Effector CD8-positive, alpha-beta T cell (primary cell): ENCODE results near the gene BCAR1.

ENCODE experiments used
- DNase-seq: peaks from one replicate; lab custom pipeline; 2025; lab: John Stamatoyannopoulos, UW

BCAR1 gene

GRCh38 chr16:75238853-75239541, 12.4 kb downstream of the BCAR1 start:
- DNase-seq = no peak

DNA sequence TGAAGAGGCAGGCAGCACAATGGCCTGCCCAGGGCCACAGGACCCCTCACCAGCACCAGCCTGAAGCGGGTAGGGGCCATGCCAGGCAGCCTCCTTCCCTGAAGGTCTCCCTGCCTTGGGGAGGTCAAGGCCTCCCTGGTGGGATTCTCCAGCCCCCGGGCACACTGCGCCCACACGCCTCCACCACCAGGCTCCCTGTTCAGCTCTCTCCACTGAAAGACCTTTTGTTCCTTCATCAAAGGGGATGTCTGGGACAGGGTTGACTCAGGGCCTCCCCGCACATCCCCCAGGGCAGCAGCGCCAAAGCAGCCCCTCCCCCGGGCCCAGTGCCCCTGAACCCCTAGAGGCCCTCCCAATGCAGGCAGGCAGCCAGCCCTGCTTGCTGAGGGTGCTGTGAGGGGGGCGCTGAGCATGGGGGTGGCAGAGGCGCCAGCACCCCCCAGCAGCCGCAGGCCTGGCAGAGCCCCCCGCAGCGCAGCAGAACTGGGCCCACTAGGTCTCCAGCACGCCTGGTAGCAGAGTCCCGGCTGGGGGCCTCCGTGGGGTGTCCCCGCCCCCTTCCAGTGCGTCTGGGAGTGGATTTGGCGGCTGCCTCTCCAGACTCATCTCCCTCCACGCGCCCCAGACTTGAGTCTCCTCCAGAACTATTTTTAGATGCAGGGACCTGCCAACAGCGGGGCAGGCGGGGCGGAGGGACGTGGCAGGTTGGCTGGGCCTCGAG, 13.1 kb downstream of the BCAR1 start:
- DNase-seq = no peak

DNA sequence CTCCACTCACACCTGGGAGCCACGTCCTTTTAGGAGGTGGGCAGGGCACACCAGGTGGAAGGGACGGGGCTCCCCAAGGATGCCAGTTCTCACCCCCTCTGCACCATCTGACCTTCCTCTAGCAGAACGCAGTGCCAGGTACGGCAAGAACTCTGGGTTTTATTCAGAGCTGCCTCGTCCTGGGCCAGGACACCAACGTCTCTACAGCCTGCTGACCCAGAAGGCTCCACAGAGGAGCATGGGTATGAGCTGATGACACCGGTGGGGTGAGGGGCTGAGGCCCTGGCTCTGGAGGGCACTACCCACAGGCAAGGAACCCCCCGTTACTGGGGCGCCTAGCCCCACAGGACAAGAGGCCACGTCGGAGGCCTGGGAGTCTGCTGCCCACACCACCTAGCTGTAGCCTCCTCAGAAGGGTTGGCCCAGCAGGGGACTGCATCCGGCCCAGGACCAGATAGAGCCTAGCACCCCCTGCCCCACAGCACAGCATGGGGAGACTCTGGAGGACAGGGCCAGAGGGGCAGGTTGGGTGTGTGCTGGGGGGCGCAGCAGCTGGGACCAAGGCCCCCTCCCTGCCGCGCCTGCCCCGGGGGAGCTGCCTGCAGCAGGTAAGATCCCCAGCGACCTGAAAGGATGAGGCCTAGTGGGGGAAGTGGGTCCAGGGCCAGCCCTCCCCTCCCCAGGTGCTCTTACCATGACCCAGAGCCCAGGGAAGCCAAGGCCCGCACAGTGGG, 13.9 kb downstream of the BCAR1 start:
- DNase-seq = no peak

DNA sequence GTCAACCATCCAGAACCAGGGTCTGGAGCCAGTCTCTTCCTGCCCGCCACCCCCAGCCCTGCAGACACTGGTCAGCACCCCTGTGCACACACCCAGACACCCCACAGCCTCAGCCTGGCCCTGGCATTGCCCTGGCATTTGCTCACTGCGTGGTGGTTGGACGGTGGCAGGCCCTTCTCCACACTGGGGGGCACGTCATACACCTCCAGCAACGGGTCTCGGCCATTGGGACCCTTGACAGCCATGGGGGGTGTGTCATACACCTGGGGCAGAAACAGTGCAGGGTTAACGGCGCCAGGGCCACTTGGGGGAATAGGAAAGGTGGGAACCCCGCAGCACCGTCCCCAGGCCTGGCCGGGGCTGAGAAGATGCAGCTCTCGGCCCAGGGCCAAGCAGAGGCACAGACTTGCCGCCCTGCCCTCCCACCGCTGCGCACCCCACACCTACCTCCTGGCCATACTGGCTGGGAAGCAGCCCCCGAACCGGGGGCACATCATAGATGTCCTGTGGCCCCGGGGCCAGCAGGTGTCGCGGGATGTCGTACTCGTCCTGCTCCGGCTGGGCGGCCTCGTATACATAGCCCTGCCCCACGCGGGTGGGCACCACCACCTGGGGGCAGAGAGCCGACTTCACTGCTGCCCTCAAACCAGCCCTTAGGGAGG, 14.6 kb downstream of the BCAR1 start:
- no peak for DNase-seq

- no peak for DNase-seq
Measured at GRCh38 chr16:75236232-75236631, 15.2 kb downstream of the BCAR1 start.

DNA sequence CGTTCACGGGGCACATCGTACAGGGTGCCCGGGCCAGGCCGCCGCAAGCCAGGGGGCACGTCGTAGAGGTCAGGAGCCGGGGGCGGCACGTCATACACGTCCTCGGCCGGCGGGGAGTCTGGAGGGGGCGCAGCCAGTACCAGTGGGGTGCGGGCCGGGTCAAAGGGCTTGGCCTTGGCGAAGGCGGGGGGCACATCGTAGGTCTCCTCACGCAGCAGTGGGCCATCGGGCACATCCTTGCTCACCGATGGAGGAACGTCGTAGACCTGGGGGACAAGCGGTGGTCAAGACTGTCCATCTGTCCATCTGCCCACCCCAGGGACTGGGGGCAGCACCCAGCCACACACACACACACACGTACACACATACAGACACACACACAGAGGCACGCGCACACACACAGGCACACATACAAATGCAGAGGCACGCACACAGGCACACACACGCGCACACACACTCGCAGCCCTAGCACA, 15.7 kb downstream of the BCAR1 start:
- DNase-seq = no peak

GRCh38 chr16:75234856-75235696, 16.3 kb downstream of the BCAR1 start:
- no peak for DNase-seq

- DNase-seq = no peak
Measured at GRCh38 chr16:75233611-75233938, 17.8 kb downstream of the BCAR1 start.

GRCh38 chr16:75231570-75231969, 19.9 kb downstream of the BCAR1 start:
- DNase-seq = no peak

DNA sequence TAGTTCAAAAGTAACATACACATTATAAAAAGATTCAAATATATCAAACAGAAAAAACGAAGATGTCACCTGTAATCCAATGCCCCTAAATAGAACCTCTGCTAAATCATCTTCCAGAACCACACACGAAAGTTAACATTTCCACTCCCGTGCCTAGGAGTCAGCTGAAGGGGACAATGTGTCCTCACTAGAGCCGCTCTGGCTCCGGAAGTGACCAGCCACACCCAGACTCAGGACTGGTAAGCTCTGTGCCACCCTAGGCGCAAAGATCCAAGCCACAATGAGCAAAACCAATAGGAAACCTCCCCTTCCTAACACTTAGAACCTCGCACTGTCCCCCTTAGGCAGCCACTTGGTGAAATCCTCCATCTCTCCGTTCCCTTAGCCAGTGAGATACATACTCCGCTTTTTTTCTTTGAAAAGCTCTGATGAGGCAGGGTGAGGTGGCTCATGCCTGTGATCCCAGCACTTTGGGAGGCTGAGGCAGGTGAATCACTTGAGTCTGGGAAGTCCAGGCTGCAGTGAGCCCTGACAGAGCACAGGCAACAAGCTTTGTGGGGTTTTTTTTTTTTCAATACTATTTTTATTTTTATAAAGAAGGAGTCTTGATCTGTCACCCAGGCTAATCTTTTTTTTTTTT, 20.8 kb downstream of the BCAR1 start:
- DNase-seq = no peak

- no peak for DNase-seq
Measured at GRCh38 chr16:75229172-75230031, 22.0 kb downstream of the BCAR1 start.

- DNase-seq = no peak
Measured at GRCh38 chr16:75228143-75228976, 23.1 kb downstream of the BCAR1 start.

DNA sequence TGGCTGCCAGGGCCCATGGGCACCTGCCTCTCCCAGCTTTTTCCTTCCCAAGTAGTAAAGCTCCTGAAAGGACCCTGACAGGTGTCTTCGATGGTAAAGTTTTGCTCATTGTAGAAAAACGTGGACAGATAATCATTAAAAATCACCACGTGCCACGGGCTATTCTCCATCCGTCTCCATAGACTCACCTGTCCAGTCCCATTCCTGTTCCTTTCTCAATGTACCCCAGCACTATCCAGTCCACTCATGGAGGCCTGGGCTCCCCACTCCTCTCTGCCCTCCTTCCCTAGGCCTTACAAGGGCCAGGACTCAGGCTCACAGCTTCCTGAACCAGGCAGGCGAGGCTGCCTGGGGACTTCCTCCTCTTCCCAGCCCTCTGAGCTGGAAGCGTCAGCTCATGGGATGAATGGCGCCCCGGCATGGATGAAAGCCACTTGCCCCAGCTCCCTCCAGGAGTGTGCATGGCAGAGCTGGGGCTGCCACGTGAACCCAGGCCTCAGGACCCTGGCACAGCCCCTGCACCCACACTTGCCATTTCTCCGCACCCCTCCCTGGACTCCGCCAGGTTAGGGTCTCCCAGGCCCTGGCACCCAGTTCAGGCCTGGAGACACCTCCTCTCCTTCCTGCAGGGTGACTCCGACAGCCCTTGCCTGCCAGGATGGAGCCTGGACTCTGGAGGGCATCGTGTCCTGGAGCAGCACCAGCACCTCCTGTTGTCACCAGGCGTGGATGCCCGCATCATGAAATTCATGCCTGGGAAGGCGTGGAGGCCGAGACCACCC, 23.9 kb downstream of the BCAR1 start:
- DNase-seq = no peak

DNA sequence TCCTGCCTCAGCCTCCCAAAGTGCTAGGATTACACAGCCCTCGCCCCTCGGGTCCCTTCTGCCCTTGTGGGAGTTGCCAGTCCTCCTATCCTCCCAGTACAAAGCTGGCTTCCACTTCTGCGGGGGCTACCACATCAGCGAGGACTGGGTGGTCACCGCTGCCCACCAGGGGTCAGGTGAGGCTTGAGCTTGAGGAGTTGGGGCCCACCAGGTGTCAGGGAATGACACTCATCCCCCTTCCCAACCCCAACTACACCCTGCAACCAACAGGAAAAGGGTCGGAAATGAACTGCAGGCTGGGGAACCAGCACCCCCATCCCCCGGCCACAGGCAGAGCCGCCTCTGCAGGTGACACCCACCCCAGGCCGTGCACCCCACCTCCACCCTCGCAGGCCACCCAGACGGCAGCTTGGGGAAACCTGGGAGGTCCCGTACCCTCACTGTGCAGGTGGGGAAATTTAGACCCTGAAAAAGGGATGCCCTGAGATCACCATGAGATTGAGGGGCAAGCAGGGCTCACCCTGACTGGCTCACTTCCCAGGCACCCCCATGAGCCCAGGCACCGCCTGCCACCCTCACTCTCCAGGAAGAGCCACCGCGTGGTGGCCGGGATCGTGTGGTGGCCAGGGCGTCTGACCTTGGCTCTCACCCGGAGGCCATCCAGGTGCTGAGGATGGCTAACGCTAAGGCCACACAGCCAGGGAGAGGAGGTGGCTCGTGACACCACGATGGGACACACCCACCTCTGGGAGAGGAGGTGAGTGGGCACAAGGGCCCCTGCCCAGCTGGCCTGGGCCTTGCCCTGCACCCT, 24.7 kb downstream of the BCAR1 start:
- DNase-seq = no peak

GRCh38 chr16:75225678-75226515, 25.5 kb downstream of the BCAR1 start:
- DNase-seq = no peak

- DNase-seq = no peak
Measured at GRCh38 chr16:75225092-75225491, 26.3 kb downstream of the BCAR1 start.
